Activated CD8-positive, alpha-beta memory T cell treated with anti-CD3 and anti-CD28 coated beads, Interleukin-2, amount 10 ng/mL, durations not matched to agents 7 days and 5 days (primary cell): Measurements from ENCODE around the gene KRTAP12-2. TPM values are rescaled to one million over a fixed set of nuclear protein-coding genes. Genes with fewer than 3 reads are reported as not detected.

ENCODE experiments used
- total RNA-seq, 2 experiments: library from RNA; stranded (reverse); gene quantifications; one replicate each; pipeline ENCODE4 v1.2.3, GENCODE V29; 2021

KRTAP12-2 gene
- total RNA-seq, 2 experiments from 2014 or later = not detected

Other genes with a start within 250 kb of the KRTAP12-2 start
- 1 to 10 TPM; 2.3 to 3.9 TPM for gene LRRC3, start 211.4 kb downstream of the KRTAP12-2 start, total RNA-seq
- not detected for gene KRTAP10-1, start 126.7 kb downstream of the KRTAP12-2 start, total RNA-seq
- not detected for gene KRTAP10-2, start 115.4 kb downstream of the KRTAP12-2 start, total RNA-seq
- not detected for gene KRTAP10-3, start 108.1 kb downstream of the KRTAP12-2 start, total RNA-seq
- not detected for gene KRTAP10-4, start 93.2 kb downstream of the KRTAP12-2 start, total RNA-seq
- not detected for gene KRTAP10-5, start 86.3 kb downstream of the KRTAP12-2 start, total RNA-seq
- not detected for gene KRTAP10-6, start 74.4 kb downstream of the KRTAP12-2 start, total RNA-seq
- not detected for gene KRTAP10-7, start 66.3 kb downstream of the KRTAP12-2 start, total RNA-seq
- not detected for gene KRTAP10-8, start 54.8 kb downstream of the KRTAP12-2 start, total RNA-seq
- not detected for gene KRTAP10-9, start 39.8 kb downstream of the KRTAP12-2 start, total RNA-seq
- gene KRTAP10-10, start 29.6 kb downstream of the KRTAP12-2 start, total RNA-seq = not detected
- gene KRTAP10-11, start 20.5 kb downstream of the KRTAP12-2 start, total RNA-seq = not detected
- gene KRTAP12-4, start 12.3 kb downstream of the KRTAP12-2 start, total RNA-seq = not detected
- gene KRTAP12-3, start 9.0 kb downstream of the KRTAP12-2 start, total RNA-seq = not detected
- gene KRTAP12-1, start 15.2 kb upstream of the KRTAP12-2 start, total RNA-seq = not detected
- gene KRTAP10-12, start 30.2 kb upstream of the KRTAP12-2 start, total RNA-seq = not detected
- gene TSPEAR, start 44.6 kb upstream of the KRTAP12-2 start, total RNA-seq = not detected
- gene UBE2G2, start 134.9 kb upstream of the KRTAP12-2 start, total RNA-seq = 100 to 1,000 TPM; 103 to 121 TPM
- 10 to 100 TPM; 86.1 to 93.7 TPM for gene SUMO3, start 151.1 kb upstream of the KRTAP12-2 start, total RNA-seq
- 10 to 100 TPM; 46.0 to 49.9 TPM for gene PTTG1IP, start 206.8 kb upstream of the KRTAP12-2 start, total RNA-seq